Heart right ventricle (tissue), 16 donors: ENCODE results near the gene POM121L2. TPM values are rescaled to one million over a fixed set of nuclear protein-coding genes. Genes with fewer than 3 reads are reported as not detected.
A peak's percentile ranks its signal among the peaks of the same experiment; 100 is the strongest.

Experiments used
- ATAC-seq, 8 donors: fragments of 200-7000 bp; cut with Tn5 transposase; one replicate each; pipeline ENCODE4 v1.9.1; 2020; ENCODE audit warnings: mild to moderate bottlenecking in 8 of 8, moderate library complexity in 8 of 8, moderate number of reproducible peaks in 1 of 8
- DNase-seq, 2 donors: peaks; one replicate each; pipeline ENCODE4 v3.0.0-alpha.2; 2020
- H3K27ac ChIP-seq, 10 donors: fragments of 200-600 bp; sonication (generic) in 2 of 10; one replicate each; pipeline versions ENCODE4 v1.5.0 to v1.8.0; 2020 to 2022; ENCODE audit warnings: mild to moderate bottlenecking in 3 of 10
- H3K27me3 ChIP-seq, 7 donors: fragments of 200-600 bp; one replicate each; pipeline ENCODE4 v1.8.0; 2021 to 2022; ENCODE audit warnings: mild to moderate bottlenecking in 2 of 7
- H3K36me3 ChIP-seq, 9 donors: fragments of 200-600 bp; sonication (generic) in 1 of 9; one replicate each; pipeline versions ENCODE4 v1.5.0 to v1.8.0; 2020 to 2022; ENCODE audit warnings: mild to moderate bottlenecking in 2 of 9
- H3K4me1 ChIP-seq, 9 donors: fragments of 200-600 bp; sonication (generic) in 1 of 9; one replicate each; pipeline versions ENCODE4 v1.5.0 to v1.8.0; 2020 to 2022; ENCODE audit warnings: mild to moderate bottlenecking in 4 of 9
- H3K4me3 ChIP-seq, 10 donors: fragments of 200-600 bp; sonication (generic) in 2 of 10; one replicate each; pipeline versions ENCODE4 v1.5.0 to v1.8.0; 2020 to 2022; ENCODE audit warnings: mild to moderate bottlenecking in 7 of 10, moderate library complexity in 2 of 10
- H3K9me3 ChIP-seq, 11 donors: fragments of 200-600 bp in 10 of 11; sonication (generic) in 2 of 11; one replicate each; pipeline versions ENCODE4 v1.5.0 to v1.8.0; 2013 to 2022; ENCODE audit warnings: mild to moderate bottlenecking in 2 of 11, control low read depth in 1 of 11, moderate library complexity in 1 of 11
- CTCF ChIP-seq, 9 donors: fragments of 200-600 bp; sonication (generic) in 2 of 9; IDR thresholded peaks; one replicate each; pipeline versions ENCODE4 v1.5.0 to v1.8.0; 2021 to 2022; ENCODE audit warnings: antibody characterized with exemption in 9 of 9, mild to moderate bottlenecking in 5 of 9, moderate library complexity in 1 of 9
- WGBS, 2 donors: extraction: QIAGEN DNeasy Blood & Tissue Kit; methylation state at CpG; one replicate each; pipeline ENCODE4 v1.1.7; 2013; ENCODE audit warnings: inconsistent platforms in 1 of 2; 5-methylcytosine and 5-hydroxymethylcytosine counted together
- intact Hi-C, 10 donors: fragments of 100-400 bp; cut with DNase I; formaldehyde crosslinking; loops; one replicate each; pipeline versions ENCODE4 v1.11.1 to v1.14.2; 2022
- polyA plus RNA-seq, 2 donors: library from polyadenylated mRNA; stranded (reverse); fragments of 200-250 nt; gene quantifications; one replicate each; pipeline ENCODE4 v1.2.3, GENCODE V29; 2013
- total RNA-seq, 10 donors: library from RNA; stranded (reverse); fragmentation: NEBNext Ultra II Directional in 3 of 10; extraction: Animal tissue kit (Norgen Biotek cat#: 25700) in 3 of 10; gene quantifications; one replicate each; pipeline versions ENCODE4 v1.2.1 to v1.2.4, GENCODE V29; 2021 to 2023
- donor health status: Arrhythmogenic right ventricular cardiomyopathy.
- donor health status: ischemic (EF 13 %, LVEDD 7.1; RV severe dilation, severe dysfunction).
- donor health status: healthy with polysubstance abuse.
- donor health status: DM: no; HTN: yes; CAD: no.
- donor health status: DM: no; HTN: no; CAD: no.
- donor health status: ischemic (EF 25% LVEDD 6.9; RV normal size, moderate dysfunction).
- donor health status: ischemic (EF 25% LVEDD 5.7; RV mildly dilated, moderate dysfunction).
- donor health status: healthy.
- donor health status: DM: yes; HTN: yes; CAD: no.
- donor health status: Ischemic cardiomyopathy.
- donor health status: ischemic (EF 35%, LVEDD 5.7; RV mildly dilated, moderate dysfunction).
- donor health status: nonischemic (EF 11% LVEDD 7.7; RV severe dilation, severe dysfunction).
- donor health status: DM: yes; HTN: yes; CAD: no.
- donor health status: PGD.
- donor health status: ischemic (EF 29% LVEDD 5.4; RV normal size, mild dysfunction).
- donor health status: nonischemic (EF 23%, LVEDD 6.1; RV moderate dilation, normal function).

The POM121L2 gene
- total and polyA plus RNA-seq, 12 donors: not detected

GRCh38 chr6:27312950-27313271, 838 bp upstream of the POM121L2 start:
- Histone ChIP-seq H3K4me3 (peak overlapping the region in 8 of 10 donors; percentile 21 to 57 (median 48)), H3K27ac (no peak overlapping the region), H3K27me3 (peaks cover 10 to 91% (median 80%) of the 10 kb centered on the region in 7 donors), H3K4me1 (peaks cover 0 to 13% (median 11%) of the 10 kb centered on the region in 9 donors), H3K9me3 (peaks cover 0 to 2% (median 0%) of the 10 kb centered on the region in 11 donors), H3K36me3 (no peaks in the 10 kb centered on the region)
- TF ChIP-seq CTCF (IDR thresholded peaks at IDR 0.05): peak in 1 of 9 donors; percentile 9
- DNase-seq: no peak
- 18 to 22% methylated on average over 8 of the region's 8 CpGs for WGBS, 2 donors
- no peak for ATAC-seq
- intact Hi-C loops: no loop called here

DNA sequence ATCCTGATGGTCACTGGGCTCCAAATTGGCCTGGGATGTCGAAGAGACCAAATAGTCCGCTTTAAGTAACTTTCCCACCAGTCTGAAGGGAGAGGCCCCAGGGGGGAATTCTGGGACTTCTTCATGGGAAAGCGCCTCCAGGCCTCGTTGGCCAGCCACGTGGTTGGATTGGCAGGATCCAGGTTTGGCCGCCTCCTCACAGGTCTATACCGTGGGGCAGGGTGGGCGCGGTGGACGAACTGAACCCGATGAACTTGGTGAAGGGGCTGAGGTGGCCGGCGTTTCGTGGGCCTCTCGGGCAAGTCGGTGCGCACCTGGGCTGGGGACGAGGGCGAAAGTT, 297 bp downstream of the POM121L2 start:
- Histone ChIP-seq H3K4me3 (peak overlapping the region in 6 of 10 donors; percentile 21 to 57 (median 50)), H3K4me1 (peaks cover 0 to 13% (median 11%) of the 10 kb centered on the region in 9 donors), H3K9me3 (peaks cover 0 to 2% (median 0%) of the 10 kb centered on the region in 11 donors), H3K27me3 (peaks cover 10 to 94% (median 82%) of the 10 kb centered on the region in 7 donors), H3K36me3 (no peaks in the 10 kb centered on the region), H3K27ac (no peak overlapping the region)
- ATAC-seq: no peak
- WGBS, 2 donors: 7 to 11% methylated on average over 19 of the region's 19 CpGs
- intact Hi-C loops: no loop called here
- no peak for DNase-seq
- no peak for TF ChIP-seq CTCF (IDR thresholded peaks at IDR 0.05)

- ATAC-seq (no peak), DNase-seq (no peak)
- Histone ChIP-seq H3K9me3 (peaks cover 0 to 6% (median 0%) of the 10 kb centered on the region in 11 donors), H3K27ac (no peak overlapping the region), H3K4me3 (no peak overlapping the region), H3K4me1 (no peaks in the 10 kb centered on the region), H3K27me3 (peaks cover 14 to 100% (median 90%) of the 10 kb centered on the region in 7 donors), H3K36me3 (no peaks in the 10 kb centered on the region)
- no peak for TF ChIP-seq CTCF (IDR thresholded peaks at IDR 0.05)
- WGBS, 2 donors: 33 to 43% methylated on average over 16 of the region's 16 CpGs
- intact Hi-C loops: no loop called here
Observed at GRCh38 chr6:27303613-27304272, 8.3 kb downstream of the POM121L2 start.

GRCh38 chr6:27297857-27298730, 14.0 kb downstream of the POM121L2 start:
- peaks cover 0 to 4% (median 0%) of the 10 kb centered on the region in 9 donors for H3K4me1 ChIP-seq
- TF ChIP-seq CTCF (IDR thresholded peaks at IDR 0.05): no peak
- ATAC-seq (no peak), DNase-seq (no peak)
- no peak overlapping the region for H3K4me3 ChIP-seq
- no peaks in the 10 kb centered on the region for H3K36me3 ChIP-seq
- peaks cover 0 to 11% (median 0%) of the 10 kb centered on the region in 11 donors for H3K9me3 ChIP-seq
- H3K27me3 ChIP-seq: peaks cover 17 to 100% (median 100%) of the 10 kb centered on the region in 7 donors
- no peak overlapping the region for H3K27ac ChIP-seq
- intact Hi-C loops: no loop called here
- WGBS, 2 donors: 22% methylated on average over 22 of the region's 22 CpGs
